Smooth muscle cell (in vitro differentiated cells): ENCODE results near the gene ANO4. TPM values are rescaled to one million over a fixed set of nuclear protein-coding genes. Genes with fewer than 3 reads are reported as not detected.

ENCODE experiments used
- DNase-seq: peaks from one replicate; lab custom pipeline; 2025; ENCODE audit not compliant: unreplicated experiment; lab: John Stamatoyannopoulos, UW
- H2AFZ ChIP-seq: fragments of 200-600 bp; sonication (generic); 2 replicates; pipeline ENCODE4 v1.6.0; 2016; ENCODE audit warnings: antibody characterized with exemption, low read depth, mild to moderate bottlenecking
- H3F3A ChIP-seq: fragments of 200-600 bp; sonication (generic); 2 replicates; pipeline ENCODE4 v1.6.0; 2017; ENCODE audit warnings: antibody characterized with exemption, low read depth
- H3K27ac ChIP-seq: fragments of 200-600 bp; sonication (generic); 2 replicates; pipeline ENCODE4 v1.5.1; 2016; ENCODE audit warnings: low read depth, mild to moderate bottlenecking
- H3K27me3 ChIP-seq: fragments of 200-600 bp; sonication (generic); 2 replicates; pipeline ENCODE4 v1.6.1; 2016; ENCODE audit warnings: low read depth, mild to moderate bottlenecking
- H3K36me3 ChIP-seq: fragments of 200-600 bp; sonication (generic); 2 replicates; pipeline ENCODE4 v1.5.1; 2016; ENCODE audit warnings: low read depth
- H3K4me1 ChIP-seq: fragments of 200-600 bp; sonication (generic); 2 replicates; pipeline ENCODE4 v1.5.1; 2016; ENCODE audit warnings: low read depth
- H3K4me2 ChIP-seq: fragments of 200-600 bp; sonication (generic); 2 replicates; pipeline ENCODE4 v1.6.0; 2016; ENCODE audit warnings: mild to moderate bottlenecking
- H3K4me3 ChIP-seq: fragments of 200-600 bp; sonication (generic); 2 replicates; pipeline ENCODE4 v1.5.1; 2016; ENCODE audit warnings: mild to moderate bottlenecking
- H3K79me2 ChIP-seq: fragments of 200-600 bp; sonication (generic); 2 replicates; pipeline ENCODE4 v1.6.0; 2016; ENCODE audit warnings: low read depth, mild to moderate bottlenecking
- H3K9ac ChIP-seq: fragments of 200-600 bp; sonication (generic); 2 replicates; pipeline ENCODE4 v1.6.0; 2016; ENCODE audit warnings: low read depth
- H3K9me3 ChIP-seq: fragments of 200-600 bp; sonication (generic); replicated peaks from 2 replicates; pipeline ENCODE4 v1.5.1; 2016; ENCODE audit warnings: low read depth
- H4K20me1 ChIP-seq: fragments of 200-600 bp; sonication (generic); 2 replicates; pipeline ENCODE4 v1.6.0; 2016; ENCODE audit warnings: low read depth
- CTCF ChIP-seq: fragments of 200-600 bp; sonication (generic); IDR thresholded peaks from 2 replicates; pipeline ENCODE4 v1.5.1; 2017; ENCODE audit warnings: borderline replicate concordance, mild to moderate bottlenecking, antibody characterized with exemption; ENCODE audit not compliant: insufficient read depth, poor library complexity, severe bottlenecking
- WGBS: methylation state at CpG from one replicate; pipeline ENCODE4 v1.1.7; 2016; ENCODE audit warnings: low lambda C conversion rate; 5-methylcytosine and 5-hydroxymethylcytosine counted together
- polyA plus RNA-seq: library from polyadenylated mRNA; unstranded; fragments of >200 nt; fragmentation: Nextera tagmentation; extraction: Ambion mirVana; gene quantifications from 2 replicates; pipeline ENCODE4 v1.2.1, GENCODE V29; 2016
- total RNA-seq: library from RNA; depleted of rRNA; stranded (reverse); fragments of >200 nt; gene quantifications from 2 replicates; pipeline ENCODE4 v1.2.3, GENCODE V29; 2014

The ANO4 gene
- total and polyA plus RNA-seq, 2 experiments from 2014 or later = 27.3 to 51.7 TPM

GRCh38 chr12:101047652-101048051 is 253.1 kb downstream of the ANO4 start:
- no peaks in the 10 kb centered on the region for H3K36me3 ChIP-seq
- no peaks in the 10 kb centered on the region for H3K79me2 ChIP-seq
- no peak for DNase-seq
- no peaks in the 10 kb centered on the region for H3K9me3 ChIP-seq
- no peak overlapping the region for H3K4me3 ChIP-seq
- WGBS = 100% methylated on average over 1 of the region's 1 CpG
- H4K20me1 ChIP-seq = peaks cover 7% of the 10 kb centered on the region
- H3K27ac ChIP-seq = no peak overlapping the region
- no peak overlapping the region for H3K9ac ChIP-seq
- H3K4me1 ChIP-seq = peaks cover 16% of the 10 kb centered on the region
- H2AFZ ChIP-seq = no peak overlapping the region
- peaks cover 20% of the 10 kb centered on the region for H3F3A ChIP-seq
- no peak for TF ChIP-seq CTCF
- no peaks in the 10 kb centered on the region for H3K27me3 ChIP-seq
- H3K4me2 ChIP-seq = no peak overlapping the region

- peaks cover 7% of the 10 kb centered on the region for H4K20me1 ChIP-seq
- no peaks in the 10 kb centered on the region for H3K79me2 ChIP-seq
- no peak for TF ChIP-seq CTCF
- 0% methylated on average over 1 of the region's 1 CpG for WGBS
- peaks cover 10% of the 10 kb centered on the region for H3K4me1 ChIP-seq
- no peak overlapping the region for H3K4me3 ChIP-seq
- peaks cover 15% of the 10 kb centered on the region for H3F3A ChIP-seq
- no peak for DNase-seq
- no peak overlapping the region for H2AFZ ChIP-seq
- no peaks in the 10 kb centered on the region for H3K27me3 ChIP-seq
- H3K36me3 ChIP-seq = no peaks in the 10 kb centered on the region
- H3K9me3 ChIP-seq = no peaks in the 10 kb centered on the region
- peak overlapping the region; percentile 66 for H3K4me2 ChIP-seq
- H3K9ac ChIP-seq = no peak overlapping the region
- peak overlapping the region; percentile 36 for H3K27ac ChIP-seq
Observed at GRCh38 chr12:101050631-101051030, 256.1 kb downstream of the ANO4 start.

GRCh38 chr12:101051151-101051550 is 256.6 kb downstream of the ANO4 start:
- H3K9me3 ChIP-seq = no peaks in the 10 kb centered on the region
- H3K4me3 ChIP-seq = no peak overlapping the region
- H3K27ac ChIP-seq = peak overlapping the region; percentile 36
- H3F3A ChIP-seq = peaks cover 15% of the 10 kb centered on the region
- no peaks in the 10 kb centered on the region for H3K27me3 ChIP-seq
- H2AFZ ChIP-seq = no peak overlapping the region
- H4K20me1 ChIP-seq = peaks cover 7% of the 10 kb centered on the region
- DNase-seq = no peak
- H3K4me1 ChIP-seq = peaks cover 10% of the 10 kb centered on the region
- H3K4me2 ChIP-seq = peak overlapping the region; percentile 66
- no peaks in the 10 kb centered on the region for H3K79me2 ChIP-seq
- H3K9ac ChIP-seq = no peak overlapping the region
- no peaks in the 10 kb centered on the region for H3K36me3 ChIP-seq
- no peak for TF ChIP-seq CTCF

GRCh38 chr12:101051901-101052550 is 257.4 kb downstream of the ANO4 start:
- no peak overlapping the region for H2AFZ ChIP-seq
- DNase-seq = no peak
- H3K9me3 ChIP-seq = no peaks in the 10 kb centered on the region
- H3K9ac ChIP-seq = no peak overlapping the region
- WGBS = 26% methylated on average over 8 of the region's 8 CpGs
- H3K4me3 ChIP-seq = no peak overlapping the region
- peak overlapping the region; percentile 36 for H3K27ac ChIP-seq
- H3K4me1 ChIP-seq = peaks cover 10% of the 10 kb centered on the region
- H4K20me1 ChIP-seq = peaks cover 7% of the 10 kb centered on the region
- TF ChIP-seq CTCF = no peak
- peaks cover 15% of the 10 kb centered on the region for H3F3A ChIP-seq
- H3K27me3 ChIP-seq = no peaks in the 10 kb centered on the region
- H3K36me3 ChIP-seq = no peaks in the 10 kb centered on the region
- peak overlapping the region; percentile 66 for H3K4me2 ChIP-seq
- H3K79me2 ChIP-seq = no peaks in the 10 kb centered on the region
